A549 (cell line): Measurements from ENCODE around the gene PARD3B. TPM values are rescaled to one million over a fixed set of nuclear protein-coding genes. Genes with fewer than 3 reads are reported as not detected.

Experiments used
- ATAC-seq, 2 experiments: fragments of 200-7000 bp in 1 of 2; fragments of >200 bp in 1 of 2; cut with Nextera tagmentation in 1 of 2; cut with Tn5 transposase in 1 of 2; 3 replicates each; pipeline versions ENCODE4 v1.8.0 to v1.9.1; 2018 to 2020; ENCODE audit warnings: mild to moderate bottlenecking in 1 of 2, moderate library complexity in 1 of 2
- CTCF ChIA-PET: fragments of 300-600 bp; sonication (Branson Sonifier 250); formaldehyde crosslinking; extraction: SDS; loops from one replicate; lab custom pipeline; 2021; ENCODE audit warnings: antibody characterized with exemption, inconsistent platforms; lab: Yijun Ruan, JAX
- POLR2A ChIA-PET: fragments of 350-600 bp; formaldehyde crosslinking; extraction: SDS; loops from one replicate; lab custom pipeline; 2021; ENCODE audit warnings: antibody characterized with exemption, inconsistent platforms; lab: Yijun Ruan, JAX
- DNase-seq, 2 experiments: peaks; one replicate each; pipeline versions ENCODE4 v3.0.0 to v3.0.0-alpha.2; 2011 to 2016; ENCODE audit warnings: low read depth in 1 of 2, low spot score in 1 of 2
- FAIRE-seq: peaks from 2 replicates; lab custom pipeline; 2011; peaks lifted over from hg19 to GRCh38; lab: Jason Lieb, UNC
- H3K27ac ChIP-seq, 2 experiments: fragments of >200 bp; sonication (Bioruptor Twin); formaldehyde crosslinking; 3 replicates each; pipeline ENCODE4 v1.5.1; 2016 to 2017
- H3K4me1 ChIP-seq: fragments of >200 bp; sonication (Bioruptor Twin); formaldehyde crosslinking; 3 replicates; pipeline ENCODE4 v1.6.1; 2016
- H3K4me2 ChIP-seq: fragments of >200 bp; sonication (Bioruptor Twin); formaldehyde crosslinking; 3 replicates; pipeline ENCODE4 v1.6.1; 2016
- H3K4me3 ChIP-seq: fragments of >200 bp; sonication (Bioruptor Twin); formaldehyde crosslinking; 3 replicates; pipeline ENCODE4 v1.5.1; 2016
- H3K9me3 ChIP-seq: fragments of >200 bp; sonication (Bioruptor Twin); formaldehyde crosslinking; 3 replicates; pipeline ENCODE4 v1.6.1; 2016
- EHF ChIP-seq: fragments of 250-450 bp; sonication (Bioruptor Pico); IDR thresholded peaks from 2 replicates; pipeline ENCODE4 v1.5.0; 2020; ENCODE audit warnings: mild to moderate bottlenecking
- EP300 ChIP-seq, 2 experiments: fragments of >200 bp; sonication (Bioruptor Twin); formaldehyde crosslinking; IDR thresholded peaks; 2 replicates in 1 of 2; 3 replicates in 1 of 2; pipeline ENCODE4 v1.6.1; 2016 to 2017
- HOXB13 ChIP-seq: fragments of 250-450 bp; sonication (Bioruptor Pico); IDR thresholded peaks from 2 replicates; pipeline ENCODE4 v1.5.0; 2020; ENCODE audit warnings: low read depth, mild to moderate bottlenecking, moderate library complexity
- JUNB ChIP-seq: fragments of >200 bp; sonication (Bioruptor Twin); formaldehyde crosslinking; IDR thresholded peaks from 2 replicates; pipeline ENCODE4 v1.6.1; 2016
- MYC ChIP-seq: IDR thresholded peaks from 2 replicates; pipeline ENCODE4 v1.6.1; 2012; ENCODE audit warnings: mild to moderate bottlenecking, inconsistent platforms, low read length, improper control_type of control experiment, borderline replicate concordance
- NPAS2 ChIP-seq: fragments of 250-450 bp; sonication (Bioruptor Pico); IDR thresholded peaks from 2 replicates; pipeline ENCODE4 v1.8.0; 2022; ENCODE audit warnings: mild to moderate bottlenecking, moderate library complexity, borderline replicate concordance
- PHF8 ChIP-seq: fragments of 200-600 bp; sonication (generic); IDR thresholded peaks from 2 replicates; pipeline ENCODE4 v1.6.1; 2016; ENCODE audit warnings: low read depth, mild to moderate bottlenecking, antibody characterized with exemption, moderate library complexity, borderline replicate concordance
- TFCP2L1 ChIP-seq: fragments of 250-450 bp; sonication (Bioruptor Pico); IDR thresholded peaks from 2 replicates; pipeline ENCODE4 v1.5.0; 2021; ENCODE audit warnings: mild to moderate bottlenecking
- WGBS: methylation state at CpG from one replicate; pipeline ENCODE4 v1.1.6; 2017; ENCODE audit errors: missing lambda C conversion rate; 5-methylcytosine and 5-hydroxymethylcytosine counted together
- polyA plus RNA-seq, 4 experiments: library from polyadenylated mRNA; depleted of rRNA in 3 of 4; stranded (reverse); fragments of >200 nt; fragmentation: RNase III in 1 of 4; extraction: RNeasy Plus Mini Kit Qiagen cat#74134 plus additional on column Dnase treatment in 1 of 4; gene quantifications; 2 replicates in 3 of 4; 3 replicates in 1 of 4; pipeline ENCODE4 v1.2.3, GENCODE V29; 2011 to 2017
- small RNA-seq, 6 experiments: library from RNA; depleted of rRNA; stranded (forward); fragments of <200 nt; gene quantifications; one replicate each; pipeline ENCODE3, GENCODE V24; 2012
- TF ChIP-seq, protein P1 (sequence below): fragments of 250-450 bp; sonication (Bioruptor Pico); IDR thresholded peaks from 2 replicates; pipeline ENCODE4 v1.5.0; 2021; ENCODE audit warnings: mild to moderate bottlenecking, moderate library complexity, borderline replicate concordance
- TF ChIP-seq, protein P2 (sequence below): IDR thresholded peaks from 2 replicates; pipeline ENCODE4 v1.6.1; 2012
- TF ChIP-seq, protein P3 (sequence below): fragments of >200 bp; sonication (Bioruptor Twin); formaldehyde crosslinking; IDR thresholded peaks from 2 replicates; pipeline ENCODE4 v1.6.1; 2016

PARD3B gene
- polyA plus RNA-seq, 2 of the 4 experiments (the other 2 are of a cell fraction) = 1.2 to 2.4 TPM

DNA sequence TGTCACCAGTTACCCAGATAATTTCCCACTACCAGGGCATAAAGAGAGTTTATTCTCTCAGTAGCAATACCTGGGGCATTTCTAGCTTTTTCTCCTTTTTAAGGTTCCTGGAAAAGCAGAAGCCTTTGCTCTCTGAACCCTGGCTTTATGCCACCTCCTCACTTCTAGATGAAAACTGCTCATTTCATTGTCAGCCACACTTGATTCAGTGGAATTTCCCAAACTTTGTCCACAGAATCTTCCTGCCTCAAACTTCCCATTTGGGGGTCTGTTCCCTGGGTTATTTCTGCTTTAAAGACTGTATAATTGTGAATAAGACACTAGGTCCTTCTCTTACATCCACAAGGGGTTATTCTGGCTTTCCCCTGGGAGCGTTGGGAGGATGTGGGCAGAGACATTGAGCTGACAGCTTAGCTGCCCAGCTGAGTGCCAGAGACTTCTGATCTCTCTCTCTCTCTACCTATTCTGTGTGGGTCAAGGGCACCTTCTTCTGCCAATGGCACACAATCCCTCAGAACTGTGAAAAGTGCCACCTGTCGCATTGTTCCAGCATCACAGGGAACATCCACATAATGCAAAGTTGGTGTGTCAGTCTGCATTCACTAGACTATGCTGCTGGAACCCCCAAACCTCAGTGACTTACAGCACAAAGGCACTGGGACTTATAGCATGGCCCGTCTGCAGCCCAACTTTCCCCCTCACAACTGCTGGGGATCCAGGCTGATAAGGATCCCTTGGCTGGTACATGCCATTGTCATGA, 1117.1 kb downstream of the PARD3B start (continued):
- TF ChIP-seq MYC = no peak
- TF ChIP-seq, all 56 proteins: peak for 0

DNA sequence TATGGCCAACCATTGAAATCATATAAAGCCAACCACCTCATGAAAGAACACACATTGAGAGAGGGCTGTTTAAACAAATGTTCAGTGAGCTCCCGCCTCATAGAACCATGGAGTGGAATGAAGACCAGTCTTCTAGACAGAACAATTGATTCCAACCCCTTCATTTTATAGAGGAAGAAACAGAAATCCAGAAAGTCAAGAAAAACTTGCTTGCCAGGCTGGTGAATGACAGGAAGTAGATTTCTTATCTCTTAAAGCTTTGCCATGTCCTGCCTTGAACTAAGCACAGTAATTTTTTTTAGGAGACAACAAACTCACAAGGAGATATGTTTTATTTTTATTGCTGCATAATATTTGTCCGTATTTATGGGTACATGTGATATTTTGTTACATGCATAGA, 1120.5 kb downstream of the PARD3B start:
- H3K9me3 ChIP-seq = no peaks in the 10 kb centered on the region
- ChIA-PET CTCF (interaction anchor here (2.0 kb wide), 1 partner anchor 10 kb away, joined by 9 read pairs; no protein-coding TSS in a partner anchor), POLR2A (no interaction called here)
- no peak for FAIRE-seq
- no peak overlapping the region for H3K4me2 ChIP-seq
- DNase-seq = no peak
- H3K4me1 ChIP-seq = no peaks in the 10 kb centered on the region
- TF ChIP-seq, protein P1, sequence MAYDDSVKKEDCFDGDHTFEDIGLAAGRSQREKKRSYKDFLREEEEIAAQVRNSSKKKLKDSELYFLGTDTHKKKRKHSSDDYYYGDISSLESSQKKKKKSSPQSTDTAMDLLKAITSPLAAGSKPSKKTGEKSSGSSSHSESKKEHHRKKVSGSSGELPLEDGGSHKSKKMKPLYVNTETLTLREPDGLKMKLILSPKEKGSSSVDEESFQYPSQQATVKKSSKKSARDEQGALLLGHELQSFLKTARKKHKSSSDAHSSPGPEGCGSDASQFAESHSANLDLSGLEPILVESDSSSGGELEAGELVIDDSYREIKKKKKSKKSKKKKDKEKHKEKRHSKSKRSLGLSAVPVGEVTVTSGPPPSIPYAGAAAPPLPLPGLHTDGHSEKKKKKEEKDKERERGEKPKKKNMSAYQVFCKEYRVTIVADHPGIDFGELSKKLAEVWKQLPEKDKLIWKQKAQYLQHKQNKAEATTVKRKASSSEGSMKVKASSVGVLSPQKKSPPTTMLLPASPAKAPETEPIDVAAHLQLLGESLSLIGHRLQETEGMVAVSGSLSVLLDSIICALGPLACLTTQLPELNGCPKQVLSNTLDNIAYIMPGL (CRISPR knock-in tag) = no peak
- no peak for TF ChIP-seq NPAS2 (CRISPR knock-in tag)
- TF ChIP-seq HOXB13 (CRISPR knock-in tag) = no peak
- no peak for TF ChIP-seq PHF8
- no peak for TF ChIP-seq JUNB
- TF ChIP-seq, protein P2, sequence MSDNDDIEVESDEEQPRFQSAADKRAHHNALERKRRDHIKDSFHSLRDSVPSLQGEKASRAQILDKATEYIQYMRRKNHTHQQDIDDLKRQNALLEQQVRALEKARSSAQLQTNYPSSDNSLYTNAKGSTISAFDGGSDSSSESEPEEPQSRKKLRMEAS = no peak
- no peak for TF ChIP-seq TFCP2L1 (CRISPR knock-in tag)
- TF ChIP-seq, protein P3, sequence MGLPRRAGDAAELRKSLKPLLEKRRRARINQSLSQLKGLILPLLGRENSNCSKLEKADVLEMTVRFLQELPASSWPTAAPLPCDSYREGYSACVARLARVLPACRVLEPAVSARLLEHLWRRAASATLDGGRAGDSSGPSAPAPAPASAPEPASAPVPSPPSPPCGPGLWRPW = no peak
- no peak for TF ChIP-seq EP300 (IDR thresholded peaks at IDR 0.05)
- TF ChIP-seq EHF (CRISPR knock-in tag) = no peak
- no peak for ATAC-seq
- H3K4me3 ChIP-seq = no peak overlapping the region
- no peak overlapping the region for H3K27ac ChIP-seq
- 34% methylated on average over 2 of the region's 2 CpGs for WGBS

Small RNA genes lying within 50 kb of the gene (small RNA-seq; reads per million reads assigned to genes)
- 0 reads per million in 6 experiments for gene AC008171.1
